GM08714 (cell line): ENCODE measurements around the gene ANP32A.
"Not testable (repeated sequence)": the region's sequence is repeated elsewhere in the genome, so short reads cannot be mapped to it uniquely, and the experiment has no call there.

Experiments
- H3K4me3 ChIP-seq: fragments of 200-500 bp; sonication (Bioruptor generic); 2 replicates; pipeline ENCODE4 v1.5.1; 2014; ENCODE audit warnings: mild to moderate bottlenecking, low read length, inconsistent platforms
- ZNF274 ChIP-seq: IDR thresholded peaks from 2 replicates; pipeline ENCODE4 v1.6.1; 2012; ENCODE audit warnings: mild to moderate bottlenecking, low read depth, low read length

The ANP32A gene

GRCh38 chr15:68820295-68821189 lies at the start of gene ANP32A:
TSS of gene ANP32A (minus strand) at chr15:68820895. CDS start at chr15:68820751, 144 bp downstream.
- no peak for TF ChIP-seq ZNF274

GRCh38 chr15:68868296-68868695 lies 47.6 kb upstream of the ANP32A start:
- TF ChIP-seq ZNF274 = no peak
- H3K4me3 ChIP-seq = no peak overlapping the region

More at GRCh38 chr15:68820295-68821189, at the start of gene ANP32A:
- H3K4me3 ChIP-seq = peak within 1 kb of the TSS; percentile 99

GRCh38 chr15:68862415-68862814 lies 41.7 kb upstream of the ANP32A start:
- no peak for TF ChIP-seq ZNF274
- no peak overlapping the region for H3K4me3 ChIP-seq

GRCh38 chr15:68858666-68859065 lies 38.0 kb upstream of the ANP32A start:
- H3K4me3 ChIP-seq = not testable (repeated sequence)

- H3K4me3 ChIP-seq = not testable (repeated sequence)
Observed at GRCh38 chr15:68857443-68857842, 36.7 kb upstream of the ANP32A start.

GRCh38 chr15:68852461-68852860 lies 31.8 kb upstream of the ANP32A start:
- H3K4me3 ChIP-seq = no peak overlapping the region
- TF ChIP-seq ZNF274 = no peak

GRCh38 chr15:68851971-68852370 lies 31.3 kb upstream of the ANP32A start:
- H3K4me3 ChIP-seq = no peak overlapping the region
- no peak for TF ChIP-seq ZNF274

- no peak overlapping the region for H3K4me3 ChIP-seq
- TF ChIP-seq ZNF274 = no peak
Observed at GRCh38 chr15:68849497-68849896, 28.8 kb upstream of the ANP32A start.

GRCh38 chr15:68846851-68847439 lies 26.2 kb upstream of the ANP32A start:
- no peak overlapping the region for H3K4me3 ChIP-seq
- TF ChIP-seq ZNF274 = no peak

- no peak overlapping the region for H3K4me3 ChIP-seq
- TF ChIP-seq ZNF274 = no peak
Observed at GRCh38 chr15:68844856-68845550, 24.3 kb upstream of the ANP32A start.

GRCh38 chr15:68843425-68844311 lies 23.0 kb upstream of the ANP32A start:
- H3K4me3 ChIP-seq = peak overlapping the region; percentile 26; the same call in 1 of the 2 replicates
- TF ChIP-seq ZNF274 = no peak

GRCh38 chr15:68842958-68843357 lies 22.3 kb upstream of the ANP32A start:
- H3K4me3 ChIP-seq = no peak overlapping the region
- TF ChIP-seq ZNF274 = no peak

GRCh38 chr15:68834346-68834745 lies 13.7 kb upstream of the ANP32A start:
- no peak overlapping the region for H3K4me3 ChIP-seq
- no peak for TF ChIP-seq ZNF274
